BLaER1 treated with 17β-estradiol and CSF1 and Interleukin-3, amounts not matched to agents 10 nM and 100 nM (cell line): ENCODE results near the gene GPR78.

Experiments used
- H3K27ac ChIP-seq, 11 experiments: shearing (Covaris generic); formaldehyde crosslinking; 2 replicates each; pipeline ENCODE4 v1.8.1; 2022
- H3K27me3 ChIP-seq, 11 experiments: shearing (Covaris generic); formaldehyde crosslinking; 2 replicates each; pipeline ENCODE4 v1.8.1; 2022
- H3K36me3 ChIP-seq, 11 experiments: shearing (Covaris generic); formaldehyde crosslinking; 2 replicates each; pipeline ENCODE4 v1.8.1; 2022
- H3K4me1 ChIP-seq, 10 experiments: shearing (Covaris generic); formaldehyde crosslinking; 2 replicates each; pipeline ENCODE4 v1.8.1; 2022
- H3K4me2 ChIP-seq, 11 experiments: shearing (Covaris generic); formaldehyde crosslinking; 2 replicates each; pipeline ENCODE4 v1.8.1; 2022
- H3K4me3 ChIP-seq, 10 experiments: shearing (Covaris generic); formaldehyde crosslinking; 2 replicates each; pipeline ENCODE4 v1.8.1; 2022
- H3K9ac ChIP-seq, 11 experiments: shearing (Covaris generic); formaldehyde crosslinking; 2 replicates each; pipeline ENCODE4 v1.8.1; 2022
- H3K9me3 ChIP-seq, 11 experiments: shearing (Covaris generic); formaldehyde crosslinking; replicated peaks in 1 of 11; 2 replicates each; pipeline ENCODE4 v1.8.1; 2022
- H4K20me1 ChIP-seq, 11 experiments: shearing (Covaris generic); formaldehyde crosslinking; 2 replicates each; pipeline ENCODE4 v1.8.1; 2022
- Cebpa-rat ChIP-seq, 11 experiments: shearing (Covaris generic); IDR thresholded peaks; 2 replicates each; pipeline ENCODE4 v1.8.1; 2022

Gene GPR78

GRCh38 chr4:8600686-8601085 is 20.5 kb downstream of the GPR78 start:
- H3K9me3 ChIP-seq = no peaks in the 10 kb centered on the region
- no peaks in the 10 kb centered on the region for H3K36me3 ChIP-seq
- peaks cover 0 to 15% (median 0%) of the 10 kb centered on the region in 11 experiments; a peak in 4 of 22 replicates for H4K20me1 ChIP-seq
- H3K4me2 ChIP-seq = peak overlapping the region in 10 of 11 experiments; percentile 8 to 94 (median 82); a peak in 19 of 22 replicates
- peaks cover 0 to 29% (median 3%) of the 10 kb centered on the region in 11 experiments; a peak in 10 of 22 replicates for H3K27me3 ChIP-seq
- peaks cover 43 to 87% (median 72%) of the 10 kb centered on the region in 10 experiments for H3K4me1 ChIP-seq
- no peak overlapping the region for H3K27ac ChIP-seq
- no peak overlapping the region for H3K9ac ChIP-seq
- H3K4me3 ChIP-seq = no peak overlapping the region
- no peak for TF ChIP-seq Cebpa-rat (IDR thresholded peaks at IDR 0.05)

GRCh38 chr4:8601086-8601485 is 20.9 kb downstream of the GPR78 start:
- Histone ChIP-seq H3K4me2 (peak overlapping the region in 9 of 11 experiments; percentile 74 to 94 (median 86); a peak in 18 of 22 replicates), H3K4me1 (peaks cover 43 to 85% (median 71%) of the 10 kb centered on the region in 10 experiments), H3K36me3 (no peaks in the 10 kb centered on the region), H3K27ac (no peak overlapping the region), H4K20me1 (peaks cover 0 to 14% (median 0%) of the 10 kb centered on the region in 11 experiments; a peak in 4 of 22 replicates), H3K27me3 (peaks cover 0 to 29% (median 3%) of the 10 kb centered on the region in 11 experiments; a peak in 10 of 22 replicates), H3K9ac (no peak overlapping the region), H3K4me3 (no peak overlapping the region), H3K9me3 (no peaks in the 10 kb centered on the region)
- no peak for TF ChIP-seq Cebpa-rat (IDR thresholded peaks at IDR 0.05)

- no peak for TF ChIP-seq Cebpa-rat (IDR thresholded peaks at IDR 0.05)
- peak overlapping the region in 9 of 11 experiments; percentile 74 to 94 (median 86); a peak in 18 of 22 replicates for H3K4me2 ChIP-seq
- no peak overlapping the region for H3K9ac ChIP-seq
- H3K4me3 ChIP-seq = no peak overlapping the region
- no peaks in the 10 kb centered on the region for H3K9me3 ChIP-seq
- H4K20me1 ChIP-seq = peaks cover 0 to 14% (median 0%) of the 10 kb centered on the region in 11 experiments; a peak in 4 of 22 replicates
- H3K27me3 ChIP-seq = peaks cover 0 to 29% (median 3%) of the 10 kb centered on the region in 11 experiments; a peak in 10 of 22 replicates
- peaks cover 43 to 87% (median 71%) of the 10 kb centered on the region in 10 experiments for H3K4me1 ChIP-seq
- H3K36me3 ChIP-seq = no peaks in the 10 kb centered on the region
- no peak overlapping the region for H3K27ac ChIP-seq
Observed at GRCh38 chr4:8601556-8601955, 21.4 kb downstream of the GPR78 start.

- H4K20me1 ChIP-seq = peaks cover 0 to 22% (median 0%) of the 10 kb centered on the region in 11 experiments; a peak in 6 of 22 replicates
- no peaks in the 10 kb centered on the region for H3K36me3 ChIP-seq
- H3K9ac ChIP-seq = peak overlapping the region in 2 of 11 experiments; percentile 5 to 16; a peak in 2 of 22 replicates
Observed at GRCh38 chr4:8602686-8603430, 22.7 kb downstream of the GPR78 start.

GRCh38 chr4:8603931-8604330 is 23.7 kb downstream of the GPR78 start:
- Histone ChIP-seq H3K9me3 (no peaks in the 10 kb centered on the region), H3K27ac (0 out of 22 replicates have a peak overlapping the region, but pooled peaks of 2 of the 11 experiments have one; percentile 7 to 44), H3K4me2 (peak overlapping the region; percentile 53 to 94 (median 79)), H3K27me3 (peaks cover 0 to 34% (median 0%) of the 10 kb centered on the region in 11 experiments; a peak in 7 of 22 replicates), H3K4me3 (peak overlapping the region in 1 of 10 experiments; percentile 23; a peak in 1 of 20 replicates), H4K20me1 (peaks cover 0 to 31% (median 0%) of the 10 kb centered on the region in 11 experiments; a peak in 9 of 22 replicates), H3K9ac (peak overlapping the region in 1 of 11 experiments; percentile 6; a peak in 2 of 22 replicates), H3K36me3 (no peaks in the 10 kb centered on the region), H3K4me1 (peaks cover 35 to 90% (median 80%) of the 10 kb centered on the region in 10 experiments)
- TF ChIP-seq Cebpa-rat (IDR thresholded peaks at IDR 0.05) = no peak

More at GRCh38 chr4:8602686-8603430, 22.7 kb downstream of the GPR78 start:
- Histone ChIP-seq H3K4me3 (peak overlapping the region in 2 of 10 experiments; percentile 15 to 23; a peak in 3 of 20 replicates), H3K27ac (peak overlapping the region in 1 of 11 experiments; percentile 44; a peak in 1 of 22 replicates), H3K4me2 (peak overlapping the region; percentile 53 to 94 (median 79)), H3K9me3 (no peaks in the 10 kb centered on the region), H3K27me3 (peaks cover 0 to 27% (median 0%) of the 10 kb centered on the region in 11 experiments; a peak in 7 of 22 replicates), H3K4me1 (peaks cover 43 to 91% (median 78%) of the 10 kb centered on the region in 10 experiments)
- TF ChIP-seq Cebpa-rat (IDR thresholded peaks at IDR 0.05) = no peak

DNA sequence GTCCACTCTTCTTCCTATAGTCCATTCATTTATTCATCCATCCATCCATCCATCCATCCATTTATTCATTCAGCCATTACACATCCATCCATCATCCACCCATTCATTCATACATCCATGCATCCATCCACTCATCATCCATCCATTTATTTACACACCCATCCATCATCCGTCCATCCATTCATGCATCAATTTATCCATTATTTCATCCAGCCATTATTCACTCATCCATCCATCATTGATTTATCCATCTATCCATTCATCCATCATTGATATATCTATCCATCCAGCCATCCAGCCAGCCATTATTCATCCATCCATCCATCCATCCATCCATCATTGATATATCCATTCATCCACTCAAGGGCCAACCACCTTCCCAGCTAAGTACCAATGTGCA is 25.1 kb downstream of the GPR78 start:
- Histone ChIP-seq H4K20me1 (peaks cover 0 to 43% (median 9%) of the 10 kb centered on the region in 11 experiments; a peak in 13 of 22 replicates), H3K4me2 (peak overlapping the region in 4 of 11 experiments; percentile 86 to 94 (median 92); a peak in 7 of 22 replicates), H3K36me3 (no peaks in the 10 kb centered on the region), H3K4me3 (no peak overlapping the region), H3K27me3 (peaks cover 0 to 47% (median 0%) of the 10 kb centered on the region in 11 experiments; a peak in 9 of 22 replicates), H3K4me1 (peaks cover 22 to 90% (median 80%) of the 10 kb centered on the region in 10 experiments), H3K9ac (no peak overlapping the region), H3K27ac (no peak overlapping the region), H3K9me3 (no peaks in the 10 kb centered on the region)
- no peak for TF ChIP-seq Cebpa-rat (IDR thresholded peaks at IDR 0.05)

- Histone ChIP-seq H3K36me3 (no peaks in the 10 kb centered on the region), H3K27ac (no peak overlapping the region), H3K4me2 (peak overlapping the region in 1 of 11 experiments; percentile 95; a peak in 1 of 22 replicates), H3K4me1 (peaks cover 18 to 90% (median 80%) of the 10 kb centered on the region in 10 experiments), H3K27me3 (peaks cover 0 to 41% (median 3%) of the 10 kb centered on the region in 11 experiments; a peak in 9 of 22 replicates), H3K4me3 (no peak overlapping the region), H3K9me3 (no peaks in the 10 kb centered on the region), H4K20me1 (peaks cover 0 to 55% (median 11%) of the 10 kb centered on the region in 11 experiments; a peak in 13 of 22 replicates), H3K9ac (no peak overlapping the region)
- TF ChIP-seq Cebpa-rat (IDR thresholded peaks at IDR 0.05) = no peak
Observed at GRCh38 chr4:8606476-8606875, 26.3 kb downstream of the GPR78 start.

DNA sequence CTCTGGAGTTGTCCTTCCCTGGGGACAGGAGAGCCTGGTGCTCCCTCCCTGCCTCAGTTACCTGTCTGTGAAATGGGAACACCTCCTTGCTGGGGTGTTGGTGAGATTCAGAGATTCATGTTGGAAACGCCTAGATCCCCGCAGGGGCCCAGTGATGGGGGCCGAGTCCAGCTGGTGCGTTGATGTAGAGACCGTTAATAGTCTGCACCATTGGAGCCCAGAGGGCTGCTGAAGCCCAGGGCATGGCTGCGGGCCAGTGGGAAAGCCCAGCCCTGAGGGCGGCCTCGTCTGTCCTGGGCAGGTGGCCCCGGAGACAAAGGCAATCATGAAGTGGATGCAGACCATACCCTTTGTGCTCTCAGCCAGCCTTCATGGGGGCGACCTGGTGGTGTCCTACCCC is 26.8 kb downstream of the GPR78 start:
- Histone ChIP-seq H3K4me2 (peak overlapping the region in 9 of 11 experiments; percentile 15 to 95 (median 64); a peak in 13 of 22 replicates), H3K9ac (no peak overlapping the region), H3K27ac (no peak overlapping the region)

More for the DNA sequence above, 26.8 kb downstream of the GPR78 start:
- peaks cover 0 to 54% (median 11%) of the 10 kb centered on the region in 11 experiments; a peak in 13 of 22 replicates for H4K20me1 ChIP-seq
- no peak overlapping the region for H3K4me3 ChIP-seq
- peaks cover 0 to 40% (median 3%) of the 10 kb centered on the region in 11 experiments; a peak in 9 of 22 replicates for H3K27me3 ChIP-seq
- H3K4me1 ChIP-seq = peaks cover 18 to 89% (median 79%) of the 10 kb centered on the region in 10 experiments
- H3K9me3 ChIP-seq = no peaks in the 10 kb centered on the region
- TF ChIP-seq Cebpa-rat (IDR thresholded peaks at IDR 0.05) = no peak
- no peaks in the 10 kb centered on the region for H3K36me3 ChIP-seq
